Left renal cortex interstitium (tissue), 4 donors: ENCODE measurements around the gene ZC2HC1C. TPM values are rescaled to one million over a fixed set of nuclear protein-coding genes. Genes with fewer than 3 reads are reported as not detected.
"Not testable (repeated sequence)": the region's sequence is repeated elsewhere in the genome, so short reads cannot be mapped to it uniquely, and the experiment has no call there.

Experiments used
- DNase-seq, 4 donors: peaks; one replicate each; pipeline ENCODE4 v3.0.0-alpha.2; 2013; ENCODE audit warnings: low read depth in 4 of 4, low spot score in 2 of 4, missing footprints in 1 of 4
- polyA plus RNA-seq, 4 donors: library from polyadenylated mRNA; unstranded; fragments of 120-200 nt; gene quantifications; one replicate each; pipeline ENCODE4 v1.2.1, GENCODE V29; 2013; ENCODE audit not compliant: insufficient read length in 4 of 4

Gene ZC2HC1C
- polyA plus RNA-seq, 4 donors = 7.1 to 10.8 (median 7.2) TPM

GRCh38 chr14:75053396-75054291 lies 15.8 kb upstream of the ZC2HC1C start:
- no peak for DNase-seq

GRCh38 chr14:75054421-75054820 lies 15.0 kb upstream of the ZC2HC1C start:
- DNase-seq = no peak

GRCh38 chr14:75059642-75060041 lies 9.8 kb upstream of the ZC2HC1C start:
- no peak for DNase-seq

- no peak for DNase-seq
Observed at GRCh38 chr14:75060420-75060819, 9.0 kb upstream of the ZC2HC1C start.

- DNase-seq = no peak
Observed at GRCh38 chr14:75063013-75063412, 6.4 kb upstream of the ZC2HC1C start.

- DNase-seq = peak; percentile 74 to 88 (median 80)
Observed at GRCh38 chr14:75063491-75064204, 5.8 kb upstream of the ZC2HC1C start, which contains the start of gene ACYP1. Gene ACYP1 (minus strand): TSS chr14:75064024. CDS start chr14:75063553, 471 bp downstream.

- no peak for DNase-seq
Observed at GRCh38 chr14:75064205-75064567, 5.3 kb upstream of the ZC2HC1C start.

- DNase-seq = no peak
Observed at GRCh38 chr14:75066691-75067090, 2.8 kb upstream of the ZC2HC1C start.

GRCh38 chr14:75067212-75067611 lies 2.2 kb upstream of the ZC2HC1C start:
- no peak for DNase-seq

GRCh38 chr14:75067765-75068164 lies 1.7 kb upstream of the ZC2HC1C start:
- DNase-seq = not testable (repeated sequence)

- peak in 2 of 4 donors; percentile 41 to 44 for DNase-seq
Observed at GRCh38 chr14:75068294-75069120, 934 bp upstream of the ZC2HC1C start.

- no peak for DNase-seq
Observed at GRCh38 chr14:75069811-75070145, 337 bp downstream of the ZC2HC1C start.

GRCh38 chr14:75070383-75070782 lies 942 bp downstream of the ZC2HC1C start:
- DNase-seq = no peak

- no peak for DNase-seq
Observed at GRCh38 chr14:75077794-75078193, 8.4 kb downstream of the ZC2HC1C start.

- DNase-seq = no peak
Observed at GRCh38 chr14:75079521-75079920, 10.1 kb downstream of the ZC2HC1C start.

GRCh38 chr14:75081660-75082229 lies 12.3 kb downstream of the ZC2HC1C start:
- no peak for DNase-seq

GRCh38 chr14:75083271-75083670 lies 13.8 kb downstream of the ZC2HC1C start:
- DNase-seq = no peak

- DNase-seq = no peak
Observed at GRCh38 chr14:75084513-75084912, 15.1 kb downstream of the ZC2HC1C start.

GRCh38 chr14:75088153-75088552 lies 18.7 kb downstream of the ZC2HC1C start:
- DNase-seq = no peak

- peak in 3 of 4 donors; percentile 45 to 63 (median 53) for DNase-seq
Observed at GRCh38 chr14:75088566-75089373, 19.3 kb downstream of the ZC2HC1C start.
